GM19193 (cell line): Measurements from ENCODE around the gene PRKN.

Experiments used
- POLR2A ChIP-seq: IDR thresholded peaks from 4 replicates; pipeline ENCODE4 v1.6.1; 2011; ENCODE audit not compliant: insufficient read depth, insufficient read length; ENCODE audit errors: extremely low read depth

PRKN gene

GRCh38 chr6:162014069-162014811 is 713.3 kb downstream of the PRKN start:
- TF ChIP-seq POLR2A = no peak

- no peak for TF ChIP-seq POLR2A
Measured at GRCh38 chr6:162005372-162005771, 722.2 kb downstream of the PRKN start.

DNA sequence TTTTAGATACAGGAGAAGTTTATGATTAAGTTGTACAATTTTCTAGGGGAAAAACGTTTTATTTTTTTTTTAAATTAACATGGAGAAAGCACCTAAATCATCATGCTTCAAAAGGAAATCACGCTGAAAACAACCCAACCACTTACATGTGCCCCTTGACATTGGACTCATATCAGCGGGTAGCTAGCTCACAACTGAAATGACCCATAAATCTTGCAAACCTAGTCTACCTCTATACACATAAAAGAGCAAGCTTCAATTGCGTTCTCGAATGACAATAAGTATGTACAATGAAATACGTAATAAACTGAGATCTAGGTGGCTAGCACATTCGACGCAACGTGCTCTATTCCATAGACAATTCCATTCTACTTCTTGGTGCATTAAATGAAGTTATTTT is 730.8 kb downstream of the PRKN start:
- no peak for TF ChIP-seq POLR2A

DNA sequence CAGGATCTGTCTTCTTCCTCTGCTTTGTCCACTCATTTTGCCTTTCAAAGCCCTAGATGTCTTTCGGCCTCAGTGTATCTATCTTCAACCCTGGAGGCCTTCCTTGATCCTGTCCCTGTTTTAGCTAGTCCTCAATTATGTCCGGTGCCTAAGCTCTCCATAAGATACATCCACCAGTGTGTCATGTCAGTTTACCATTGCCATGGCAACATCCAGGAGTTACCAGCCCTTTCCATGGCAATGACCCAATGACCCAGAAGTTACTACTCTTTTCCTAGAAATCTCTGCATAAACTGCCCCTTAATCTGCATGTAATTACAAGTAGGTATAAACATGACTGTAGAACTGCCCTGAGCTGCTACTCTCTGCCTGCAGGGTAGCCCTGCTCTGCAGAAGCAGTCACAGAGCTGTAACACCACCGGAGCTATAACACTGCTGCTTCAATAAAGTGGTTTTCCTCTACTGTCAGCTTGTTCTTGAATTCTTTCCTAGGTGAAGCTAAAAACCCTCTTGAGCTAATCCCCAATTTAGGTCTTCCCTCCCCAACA is 741.6 kb downstream of the PRKN start:
- no peak for TF ChIP-seq POLR2A

- TF ChIP-seq POLR2A = no peak
Measured at GRCh38 chr6:161984713-161985112, 742.9 kb downstream of the PRKN start.

DNA sequence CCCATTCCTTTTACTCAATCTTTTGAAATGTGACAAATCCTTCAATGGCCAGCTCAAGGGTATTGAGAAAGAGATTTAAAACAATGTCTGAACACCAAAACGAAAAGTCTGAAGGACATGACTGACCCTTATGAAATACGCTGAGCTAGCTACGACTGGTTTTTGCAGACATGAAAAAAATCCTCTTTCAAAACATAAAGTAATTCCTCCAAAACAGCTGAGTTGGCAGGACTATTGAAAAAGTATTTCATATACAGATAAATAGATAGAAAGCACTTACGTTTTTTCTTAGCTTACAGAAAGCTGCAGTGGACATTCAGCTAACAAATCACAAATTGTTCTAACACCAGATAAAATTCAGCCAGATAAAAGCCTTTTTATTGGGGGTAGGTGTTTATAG is 751.0 kb downstream of the PRKN start:
- no peak for TF ChIP-seq POLR2A

- TF ChIP-seq POLR2A = no peak
Measured at GRCh38 chr6:161973064-161973463, 754.5 kb downstream of the PRKN start.

- no peak for TF ChIP-seq POLR2A
Measured at GRCh38 chr6:161971043-161971442, 756.5 kb downstream of the PRKN start.

- no peak for TF ChIP-seq POLR2A
Measured at GRCh38 chr6:161963634-161964234, 763.8 kb downstream of the PRKN start.

- no peak for TF ChIP-seq POLR2A
Measured at GRCh38 chr6:161963181-161963580, 764.4 kb downstream of the PRKN start.

DNA sequence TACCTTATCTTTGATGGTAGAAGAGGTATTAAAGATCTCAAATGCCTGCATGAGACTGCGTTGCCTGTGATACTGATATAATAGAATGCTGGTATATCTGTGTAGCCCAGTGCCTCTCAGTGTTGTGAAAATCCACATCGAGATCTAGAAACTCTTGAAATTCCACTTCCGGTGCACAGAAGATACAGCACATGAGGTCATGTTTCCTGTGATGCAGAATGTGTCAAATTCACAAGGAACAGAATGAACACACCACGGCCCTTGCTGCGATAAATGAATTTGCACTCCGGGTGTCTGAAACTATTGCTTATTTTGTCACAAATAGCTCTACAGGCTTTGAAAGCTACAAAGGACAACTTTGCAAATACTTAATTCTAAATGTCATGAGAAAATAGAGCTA is 765.8 kb downstream of the PRKN start:
- TF ChIP-seq POLR2A = no peak

DNA sequence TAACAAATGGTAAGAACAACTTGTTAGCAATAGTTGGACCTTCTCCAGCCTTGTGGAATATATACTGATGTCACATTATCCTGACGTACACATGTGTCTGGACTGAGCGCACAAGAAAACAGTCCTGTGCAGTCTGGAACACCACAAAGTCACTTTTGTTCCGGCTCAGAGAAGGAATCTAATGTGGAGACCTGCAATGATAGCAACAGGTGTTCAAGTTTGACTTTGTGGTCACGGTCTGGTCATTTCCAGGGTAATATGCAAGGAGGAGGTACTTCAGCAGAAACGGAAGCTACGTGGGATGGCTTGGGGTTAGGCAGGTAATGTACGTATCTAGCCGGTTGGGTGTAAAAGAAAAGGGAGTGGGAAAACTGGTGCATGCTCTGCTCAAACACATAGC is 766.5 kb downstream of the PRKN start:
- TF ChIP-seq POLR2A = no peak

DNA sequence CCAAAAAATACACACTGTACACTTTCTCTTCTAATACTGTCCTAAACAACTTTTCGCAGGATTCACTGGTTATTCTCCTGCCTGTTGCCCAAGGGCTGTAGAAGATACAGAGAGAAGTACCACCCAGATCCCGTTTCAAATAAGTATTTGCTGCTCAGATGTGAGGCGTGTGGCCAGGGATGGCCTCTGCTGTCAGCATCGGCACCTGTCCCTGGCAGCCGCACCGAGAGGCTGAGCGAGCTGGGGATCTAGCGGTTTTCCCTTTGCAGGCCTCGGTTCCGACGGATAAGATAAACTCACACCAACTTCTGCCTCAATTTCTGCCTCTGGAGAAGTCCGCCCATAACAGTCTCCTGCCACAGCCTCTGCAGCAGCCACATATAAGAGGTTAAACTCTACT is 768.5 kb downstream of the PRKN start:
- TF ChIP-seq POLR2A = no peak

DNA sequence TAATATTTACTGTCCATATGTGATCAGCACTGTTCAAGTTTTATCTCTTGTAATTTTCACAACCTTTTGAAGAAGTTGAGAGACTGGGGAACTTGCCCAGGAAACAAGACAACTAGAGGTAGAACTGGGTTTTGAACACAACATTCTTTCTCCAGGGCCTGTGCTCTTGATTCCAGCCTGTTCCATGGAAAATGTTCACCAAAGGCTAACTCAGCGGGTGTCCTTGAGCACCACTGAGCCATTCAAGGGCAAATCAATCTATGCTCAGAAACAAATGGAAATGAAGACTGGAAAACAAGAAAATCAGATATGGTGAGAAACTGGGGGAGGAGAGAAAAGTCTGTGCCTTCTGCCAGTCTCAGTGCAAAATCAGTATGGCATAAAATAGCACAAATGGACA is 771.5 kb downstream of the PRKN start:
- no peak for TF ChIP-seq POLR2A

- TF ChIP-seq POLR2A = no peak
Measured at GRCh38 chr6:161954699-161955276, 772.8 kb downstream of the PRKN start.

DNA sequence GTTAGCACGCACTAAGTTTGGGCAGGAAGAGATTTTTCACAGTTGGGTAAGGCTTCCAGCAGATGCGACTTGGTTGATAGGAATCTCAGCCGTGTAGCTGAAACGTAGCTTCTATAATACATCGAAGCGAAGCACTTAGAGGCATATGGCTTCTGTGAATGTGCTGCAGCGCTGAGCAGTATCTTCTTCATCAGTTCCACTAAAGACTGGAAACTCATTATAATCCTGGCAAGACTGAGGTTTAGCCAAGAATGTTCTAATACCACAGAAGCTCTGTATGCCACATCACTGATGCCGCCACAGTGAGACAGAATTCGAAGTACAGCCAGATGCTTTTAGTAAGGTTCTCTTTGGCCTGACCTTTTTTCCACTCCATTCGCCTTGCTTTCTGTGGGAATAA is 773.5 kb downstream of the PRKN start:
- no peak for TF ChIP-seq POLR2A
